ENCODE measurements around the gene EPHA3.

EPHA3 gene

DNA sequence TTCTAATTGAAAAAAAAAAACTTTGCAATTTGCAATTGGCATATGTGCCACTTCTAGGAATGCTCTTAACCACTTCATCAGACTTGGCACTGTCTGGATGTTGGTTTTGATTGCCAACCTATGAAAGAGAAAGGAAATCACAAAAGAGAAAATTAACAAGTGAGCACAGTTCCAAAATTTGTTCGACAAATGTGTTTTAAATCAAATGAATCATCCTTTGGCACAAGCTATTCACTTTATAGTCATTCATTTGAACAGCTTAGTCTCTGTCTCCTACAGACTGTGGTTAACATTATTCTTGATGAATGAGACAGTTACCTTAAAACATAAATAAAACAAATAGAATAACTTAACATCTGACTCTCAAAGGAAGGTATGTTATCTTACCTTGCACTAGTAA, 265.0 kb downstream of the EPHA3 start:
- DNase-seq: no peak

DNA sequence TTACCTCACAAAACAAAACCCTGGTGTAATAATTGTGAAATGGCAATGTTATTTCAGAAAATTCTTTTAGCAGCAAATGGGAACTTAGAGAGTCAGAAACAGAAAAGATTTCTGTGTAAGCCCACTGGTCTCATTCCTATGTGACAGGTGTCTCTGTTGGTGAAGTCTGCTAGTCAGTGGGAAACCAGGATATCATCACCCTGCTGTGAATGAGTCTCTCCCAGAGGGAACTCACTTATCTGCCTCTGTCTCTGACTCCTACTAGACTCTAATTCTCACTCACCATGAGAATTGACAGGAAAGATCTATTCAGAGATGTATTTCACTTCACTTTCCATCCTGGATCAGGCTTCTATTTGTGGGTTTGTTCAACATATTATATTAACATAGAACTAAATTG, 266.0 kb downstream of the EPHA3 start:
- no peak for DNase-seq

DNA sequence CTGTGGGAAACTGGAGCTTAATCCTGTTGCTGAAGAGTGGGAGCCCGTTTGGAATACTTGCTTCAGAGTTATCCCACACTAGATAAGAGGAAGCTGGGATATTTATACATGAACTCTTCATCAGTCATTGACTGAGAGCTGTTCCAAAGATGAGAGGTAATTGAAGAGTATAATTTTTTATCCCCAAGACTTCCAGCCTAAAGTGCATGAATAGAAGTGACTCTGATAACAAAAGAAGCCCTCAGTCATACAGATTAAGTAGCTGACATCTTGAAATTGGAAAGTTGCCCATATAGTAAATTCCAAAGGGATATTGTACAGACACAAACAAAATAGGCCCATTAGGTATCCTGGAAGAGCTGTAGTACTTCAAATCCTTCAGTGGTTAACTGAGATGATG, 268.0 kb downstream of the EPHA3 start:
- no peak for DNase-seq

GRCh38 chr3:89380016-89380415, 272.6 kb downstream of the EPHA3 start:
- DNase-seq: no peak

DNA sequence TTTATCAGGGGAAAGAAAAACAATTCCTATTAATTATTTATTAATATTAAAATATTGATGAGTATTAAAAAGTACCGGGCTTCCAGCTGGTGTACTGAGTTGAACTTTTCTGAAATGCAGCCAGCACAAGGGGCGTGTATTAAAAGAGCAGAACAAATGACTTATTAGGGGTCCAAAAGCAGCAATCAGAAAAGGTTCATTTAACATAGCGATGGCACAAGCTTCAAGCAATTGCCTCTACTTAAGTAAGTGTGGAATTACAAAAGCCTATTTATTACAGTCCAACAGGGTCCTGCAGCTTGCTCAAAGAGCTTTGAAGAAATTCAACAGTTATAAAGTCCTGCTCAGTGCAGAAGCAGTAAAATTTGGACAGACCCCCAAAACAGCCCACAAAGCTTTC, 285.6 kb downstream of the EPHA3 start:
- no peak for DNase-seq

DNA sequence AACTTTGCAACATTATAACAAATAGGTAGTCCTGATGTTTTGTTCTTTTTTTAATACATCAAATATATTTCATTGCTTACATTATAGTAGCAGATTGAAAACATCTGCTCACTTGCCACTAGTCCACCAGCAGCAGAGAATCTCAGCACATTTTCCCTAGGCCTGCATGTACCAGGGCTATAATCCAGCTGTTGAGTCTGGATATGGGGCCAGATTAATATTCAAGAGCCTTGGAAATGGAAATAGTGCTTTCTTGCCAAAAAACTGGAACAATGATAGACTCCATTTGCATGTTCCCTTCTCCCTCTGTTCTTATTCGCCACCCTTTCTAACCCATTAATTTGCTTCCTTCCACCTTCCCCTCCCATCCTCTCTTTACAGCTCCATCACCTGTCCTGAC, 288.0 kb downstream of the EPHA3 start:
- DNase-seq: no peak

GRCh38 chr3:89395996-89396395, 288.6 kb downstream of the EPHA3 start:
- DNase-seq: no peak

- DNase-seq: no peak
Measured at GRCh38 chr3:89402051-89402450, 294.6 kb downstream of the EPHA3 start.

DNA sequence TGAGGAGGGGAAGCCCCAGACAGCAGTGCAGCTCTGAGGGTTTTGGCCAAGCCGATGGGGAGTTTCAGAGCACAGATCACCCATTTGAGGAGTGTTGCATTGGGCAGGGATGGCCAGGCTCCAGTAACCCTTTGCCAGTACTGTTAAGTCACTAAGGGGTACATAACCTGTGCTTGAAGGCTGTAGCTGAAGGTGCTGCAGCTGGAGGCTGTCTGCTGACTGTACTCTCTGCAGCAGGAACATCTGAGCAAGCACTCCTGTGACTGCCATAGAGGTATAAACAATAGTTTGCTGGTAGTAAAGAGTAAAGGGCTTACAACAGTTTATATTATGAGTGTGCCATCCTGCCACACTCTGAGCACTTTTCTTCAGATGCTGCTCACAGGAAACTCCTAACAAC, 297.8 kb downstream of the EPHA3 start:
- no peak for DNase-seq

DNA sequence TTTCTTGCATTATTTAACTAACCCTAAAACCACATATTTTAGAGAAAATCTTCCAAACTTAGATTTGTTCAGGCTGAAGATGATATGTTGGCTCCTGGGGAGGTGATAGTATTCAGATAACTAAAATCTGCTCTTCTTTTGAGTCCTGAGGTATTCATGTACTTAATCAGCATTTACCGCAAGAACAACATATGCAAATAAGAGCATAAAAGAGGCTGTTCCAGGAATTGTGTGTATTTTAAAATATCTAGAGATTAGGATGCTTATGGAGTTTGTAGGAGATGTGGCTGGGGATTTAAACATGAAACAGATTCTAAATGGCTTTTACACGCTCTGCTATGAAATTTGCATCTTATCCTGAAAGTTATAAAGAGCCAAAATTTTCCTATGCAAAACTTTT, 298.2 kb downstream of the EPHA3 start:
- DNase-seq: peak in 1 of 2 experiments; percentile 0

DNA sequence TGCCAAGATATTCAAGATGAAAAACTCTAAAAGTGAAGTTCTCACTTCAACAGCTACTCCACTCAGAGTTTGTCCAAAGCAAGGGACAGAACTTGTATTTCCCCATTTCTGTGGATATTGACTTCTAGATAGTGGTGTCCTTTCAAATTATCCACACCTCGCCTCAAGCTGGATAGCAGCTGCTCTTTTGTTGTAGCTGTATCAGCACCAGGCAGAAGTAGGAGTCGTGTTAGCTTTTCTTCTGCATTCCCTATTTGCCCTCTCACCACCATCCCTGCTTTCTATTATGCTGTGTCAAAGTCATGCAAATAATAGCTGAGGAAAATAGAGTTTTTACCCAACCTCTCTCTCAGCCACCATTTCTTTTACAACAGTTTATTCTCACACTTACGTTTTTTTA, 303.8 kb downstream of the EPHA3 start:
- no peak for DNase-seq

- no peak for DNase-seq
Measured at GRCh38 chr3:89414270-89414669, 306.8 kb downstream of the EPHA3 start.

DNA sequence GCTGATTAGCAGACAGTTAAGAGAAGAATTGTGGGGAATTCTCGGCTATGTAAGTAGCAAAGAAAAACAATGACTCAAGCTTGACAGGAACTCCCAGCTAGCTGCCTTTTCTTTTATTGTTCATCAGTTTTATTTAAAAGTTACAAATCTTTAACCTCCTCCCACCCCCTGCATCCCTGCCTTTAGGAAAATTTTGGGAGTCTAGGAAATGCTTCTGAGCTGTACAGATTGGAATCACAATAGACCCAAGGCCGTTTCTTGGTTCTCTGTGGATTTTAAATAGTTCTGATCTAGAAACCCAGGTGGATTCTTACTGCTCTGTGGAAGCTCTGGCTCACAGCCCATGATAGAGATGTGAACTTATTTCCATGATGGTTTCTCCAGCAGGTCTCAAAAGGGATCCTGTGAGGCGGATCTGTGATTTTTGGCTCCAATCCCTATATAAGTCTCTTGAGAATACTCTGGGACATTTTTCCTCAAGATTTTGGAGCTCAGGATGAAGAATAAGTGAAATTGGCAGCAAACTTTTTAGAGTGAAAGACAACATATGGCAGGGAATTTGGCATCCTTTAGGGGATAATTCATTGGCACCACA, 312.3 kb downstream of the EPHA3 start:
- no peak for DNase-seq

DNA sequence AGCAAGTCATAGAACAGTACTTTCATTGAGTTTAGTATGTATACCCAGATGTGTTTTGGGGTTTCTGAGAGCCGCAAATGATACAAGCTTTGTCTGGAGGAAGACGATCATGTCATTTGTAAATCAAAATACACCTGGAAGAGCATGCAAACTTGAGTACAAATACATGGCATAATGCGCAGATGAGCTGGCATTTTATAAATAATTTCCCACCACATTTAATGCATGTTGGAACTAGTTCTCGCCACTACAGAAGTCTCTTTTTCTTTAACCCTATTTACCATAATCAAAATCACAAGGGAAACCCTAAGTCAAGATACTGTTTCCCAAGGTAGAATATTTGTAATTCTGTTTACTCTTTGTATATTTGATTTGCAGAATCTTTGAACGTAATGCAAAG, 318.6 kb downstream of the EPHA3 start:
- no peak for DNase-seq

GRCh38 chr3:89434621-89435380, 327.4 kb downstream of the EPHA3 start:
- no peak for DNase-seq

GRCh38 chr3:89436846-89437245, 329.4 kb downstream of the EPHA3 start:
- no peak for DNase-seq

DNA sequence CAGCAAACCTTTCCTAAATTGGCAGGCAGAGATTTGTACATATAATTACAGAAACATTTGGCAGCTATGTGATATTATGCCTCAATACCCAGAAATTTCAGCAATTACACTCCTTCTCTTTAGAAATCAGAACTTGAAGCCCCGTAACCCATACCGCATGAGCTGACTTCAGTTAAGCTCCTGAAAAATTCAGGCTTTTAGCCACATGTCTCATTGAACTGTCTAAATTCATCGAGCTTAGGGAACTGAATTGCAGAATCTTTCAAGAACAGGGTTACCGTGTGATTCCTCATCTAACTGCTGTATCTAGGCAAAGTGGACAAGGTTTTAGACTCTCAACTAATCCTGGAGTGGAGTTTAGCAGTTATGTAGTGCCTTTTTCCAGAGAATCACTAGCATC, 333.0 kb downstream of the EPHA3 start:
- no peak for DNase-seq

- DNase-seq: no peak
Measured at GRCh38 chr3:89441141-89441540, 333.7 kb downstream of the EPHA3 start.

GRCh38 chr3:89446593-89446992, 339.2 kb downstream of the EPHA3 start:
- DNase-seq: no peak

DNA sequence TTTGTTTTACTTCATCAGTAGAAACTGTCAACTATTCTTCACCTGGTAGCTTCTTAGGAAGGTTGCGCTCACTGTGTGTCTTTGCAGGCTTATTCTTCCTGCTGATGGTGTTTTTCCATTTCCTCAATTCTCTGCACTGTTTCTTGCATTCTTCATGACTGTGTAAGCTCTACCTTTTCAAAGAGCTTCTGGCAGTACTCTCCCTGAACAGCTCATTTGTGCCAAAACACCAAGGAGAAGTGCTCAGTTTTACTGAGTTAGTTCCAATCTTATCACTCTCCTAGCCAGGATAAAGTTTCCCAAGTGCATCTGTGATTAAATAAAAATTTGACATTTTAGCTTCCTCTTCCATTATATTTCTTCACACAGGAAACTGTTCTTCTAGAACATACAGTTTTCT, 339.8 kb downstream of the EPHA3 start:
- DNase-seq: no peak

DNA sequence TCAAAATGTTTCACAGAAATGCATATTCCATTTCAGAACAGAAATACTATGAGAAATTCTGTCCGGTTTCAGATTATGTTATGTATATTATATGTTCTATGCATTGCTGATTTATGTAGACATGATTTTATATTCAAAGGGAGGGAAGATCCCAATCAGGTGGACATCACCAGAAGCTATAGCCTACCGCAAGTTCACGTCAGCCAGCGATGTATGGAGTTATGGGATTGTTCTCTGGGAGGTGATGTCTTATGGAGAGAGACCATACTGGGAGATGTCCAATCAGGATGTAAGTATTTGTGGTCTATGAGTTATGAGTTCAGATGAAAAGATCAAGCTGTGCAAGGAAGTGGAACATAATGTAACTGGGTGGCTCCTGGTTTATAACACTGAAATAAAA, 341.7 kb downstream of the EPHA3 start:
- DNase-seq: no peak

GRCh38 chr3:89452066-89452465, 344.6 kb downstream of the EPHA3 start:
- DNase-seq: no peak

DNA sequence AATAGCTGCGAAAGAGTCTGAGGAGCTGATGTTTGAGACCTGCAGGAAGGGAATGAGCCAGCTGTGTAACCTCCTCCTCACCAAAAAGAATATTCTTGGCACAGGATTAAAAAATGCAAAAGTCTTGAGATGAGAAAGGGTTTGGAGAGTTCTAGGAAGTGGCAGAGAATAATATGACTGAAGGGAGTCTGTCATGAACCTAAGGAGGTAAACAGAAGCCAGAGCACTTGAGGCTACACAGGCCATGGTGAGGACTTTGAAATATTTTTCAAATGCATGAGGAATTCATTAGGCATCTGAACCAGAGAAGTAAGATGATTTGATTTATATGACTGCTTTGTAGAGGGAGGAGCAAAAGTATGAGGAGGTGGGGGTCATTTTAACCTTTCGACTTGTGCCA, 347.8 kb downstream of the EPHA3 start:
- DNase-seq: no peak

GRCh38 chr3:89467898-89468363, 360.5 kb downstream of the EPHA3 start:
- DNase-seq: no peak

GRCh38 chr3:89472101-89472500, 364.7 kb downstream of the EPHA3 start:
- DNase-seq: no peak

Measured in NCI-H526 (cell line).